LNCAP (cell line): ENCODE results near the gene GDF15.

Source experiments
- TF ChIP-seq, protein P1 (sequence below): fragments of 450-650 bp; IDR thresholded peaks from 2 replicates; pipeline ENCODE4 v1.5.1; 2017; ENCODE audit warnings: mild to moderate bottlenecking

Gene GDF15

DNA sequence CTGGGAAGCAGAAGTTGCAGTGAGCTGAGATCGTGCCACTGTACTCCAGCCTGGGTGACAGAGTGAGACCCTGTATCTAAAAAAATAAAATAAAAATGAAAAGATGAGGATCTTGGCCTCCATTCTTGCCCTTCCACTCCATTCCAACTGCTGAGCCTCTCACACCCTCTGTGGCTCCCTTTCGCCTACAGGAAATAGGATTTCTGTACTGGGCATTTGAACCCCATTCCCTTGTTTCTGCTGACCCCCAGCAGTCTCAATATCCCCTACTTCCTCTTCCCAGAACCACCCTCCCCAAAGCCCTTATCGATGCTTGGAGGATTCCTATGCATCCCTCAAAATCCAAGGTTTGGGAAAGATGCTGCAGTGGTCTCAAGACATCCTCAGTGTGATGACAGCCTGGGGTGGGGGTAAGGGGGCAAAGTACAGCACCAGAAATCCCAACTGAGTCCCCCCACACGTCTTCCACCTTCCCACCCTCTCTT, 12.5 kb upstream of the GDF15 start:
- TF ChIP-seq, protein P1, sequence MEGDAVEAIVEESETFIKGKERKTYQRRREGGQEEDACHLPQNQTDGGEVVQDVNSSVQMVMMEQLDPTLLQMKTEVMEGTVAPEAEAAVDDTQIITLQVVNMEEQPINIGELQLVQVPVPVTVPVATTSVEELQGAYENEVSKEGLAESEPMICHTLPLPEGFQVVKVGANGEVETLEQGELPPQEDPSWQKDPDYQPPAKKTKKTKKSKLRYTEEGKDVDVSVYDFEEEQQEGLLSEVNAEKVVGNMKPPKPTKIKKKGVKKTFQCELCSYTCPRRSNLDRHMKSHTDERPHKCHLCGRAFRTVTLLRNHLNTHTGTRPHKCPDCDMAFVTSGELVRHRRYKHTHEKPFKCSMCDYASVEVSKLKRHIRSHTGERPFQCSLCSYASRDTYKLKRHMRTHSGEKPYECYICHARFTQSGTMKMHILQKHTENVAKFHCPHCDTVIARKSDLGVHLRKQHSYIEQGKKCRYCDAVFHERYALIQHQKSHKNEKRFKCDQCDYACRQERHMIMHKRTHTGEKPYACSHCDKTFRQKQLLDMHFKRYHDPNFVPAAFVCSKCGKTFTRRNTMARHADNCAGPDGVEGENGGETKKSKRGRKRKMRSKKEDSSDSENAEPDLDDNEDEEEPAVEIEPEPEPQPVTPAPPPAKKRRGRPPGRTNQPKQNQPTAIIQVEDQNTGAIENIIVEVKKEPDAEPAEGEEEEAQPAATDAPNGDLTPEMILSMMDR, result no peak

DNA sequence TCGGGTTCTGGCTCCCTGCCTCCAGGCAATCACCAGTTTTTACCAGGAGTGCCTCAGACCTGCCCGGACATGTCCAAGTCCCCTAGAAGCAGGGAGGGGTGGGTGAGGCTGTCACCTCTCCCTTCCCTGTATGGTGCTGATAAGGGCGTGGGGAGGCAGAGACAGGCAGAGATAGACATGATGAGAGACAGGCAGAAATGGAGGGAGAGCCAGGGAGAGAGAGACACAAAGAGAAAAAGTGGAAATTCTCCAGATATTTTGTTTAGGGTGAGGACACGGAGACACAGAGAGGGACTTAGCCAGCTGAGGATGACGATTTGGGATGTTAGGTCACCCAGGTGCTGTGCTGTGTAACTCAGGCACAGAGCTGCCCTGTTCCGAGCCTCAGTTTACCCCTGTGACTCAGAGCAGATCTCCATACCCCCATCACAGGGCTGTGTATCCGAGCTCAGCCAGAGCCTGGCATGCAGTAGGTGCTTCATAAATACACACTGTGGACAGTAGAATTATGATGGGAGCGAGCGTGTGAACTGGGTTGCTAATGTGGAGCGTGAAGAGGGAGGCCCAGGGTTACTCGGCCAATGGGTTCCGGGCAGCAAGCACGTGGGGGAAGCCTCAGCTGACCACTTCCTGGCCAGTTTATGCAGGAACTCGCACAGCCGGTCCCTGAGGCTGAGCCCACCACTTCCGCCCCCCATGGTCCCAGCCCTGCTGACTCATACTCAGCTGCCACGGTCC, 11.9 kb upstream of the GDF15 start:
- TF ChIP-seq, protein P1, result no peak

DNA sequence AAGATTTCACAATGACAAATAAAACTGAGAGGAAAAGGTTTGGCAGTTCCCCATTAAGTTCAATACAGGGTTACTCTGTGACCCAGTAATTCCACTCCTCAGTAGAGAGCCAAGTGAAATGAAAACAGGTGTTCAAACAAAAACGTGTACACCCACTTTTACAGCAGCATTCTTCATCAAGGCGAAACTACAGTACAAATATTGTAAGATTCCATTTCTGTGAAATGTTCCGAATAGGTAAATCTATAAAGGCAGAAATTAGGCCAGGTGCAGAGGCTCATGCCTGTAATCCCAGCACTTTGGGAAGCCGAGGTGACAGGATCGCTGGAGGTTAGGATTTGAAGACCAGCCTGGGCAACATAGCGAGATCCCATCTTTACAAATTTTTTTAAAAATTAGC, 8.9 kb upstream of the GDF15 start:
- TF ChIP-seq, protein P1, result no peak

DNA sequence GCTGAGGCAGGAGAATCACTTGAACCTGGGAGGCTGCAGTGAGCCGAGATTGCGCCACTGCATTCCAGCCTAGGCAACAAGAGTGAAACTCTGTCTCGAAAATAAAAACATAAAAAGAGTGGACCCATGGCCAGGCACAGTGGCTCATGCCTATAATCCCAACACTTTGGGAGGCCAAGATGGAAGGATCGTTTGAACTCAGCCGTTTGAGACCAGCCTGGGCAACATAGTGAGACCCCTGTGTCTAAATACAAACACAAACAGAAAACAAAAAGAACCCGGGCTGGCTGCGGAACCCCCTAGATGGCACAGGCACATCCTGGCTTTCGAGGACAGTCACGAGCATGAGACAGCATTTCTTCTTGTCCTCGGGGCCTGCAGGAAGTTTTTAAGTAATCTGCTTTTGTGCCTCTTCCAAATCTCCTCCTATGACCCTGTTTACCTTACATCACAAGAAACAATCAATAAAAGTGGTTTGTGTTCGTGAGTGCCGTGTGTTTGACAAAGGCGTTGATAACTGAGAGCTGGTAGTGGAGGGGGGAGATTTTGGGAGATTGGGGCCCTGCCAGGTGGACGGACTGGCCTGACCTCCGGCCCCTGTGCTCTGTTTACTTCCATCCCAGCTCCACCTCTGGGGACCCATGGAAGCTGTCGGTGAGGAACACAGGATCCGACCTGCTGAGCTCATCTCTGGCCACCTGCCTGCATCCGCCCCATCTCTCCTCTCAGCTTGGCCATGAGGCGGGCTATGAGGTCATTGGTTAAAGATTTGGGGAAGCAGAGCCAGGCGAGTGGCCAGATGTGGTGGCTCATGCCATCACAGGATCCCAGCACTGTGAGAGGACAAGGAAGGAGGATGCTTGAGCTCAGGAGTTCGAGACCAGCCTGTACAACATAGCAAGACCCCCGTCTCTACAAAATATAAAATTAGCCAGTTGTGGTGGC, 5.9 kb upstream of the GDF15 start:
- TF ChIP-seq, protein P1, result no peak

DNA sequence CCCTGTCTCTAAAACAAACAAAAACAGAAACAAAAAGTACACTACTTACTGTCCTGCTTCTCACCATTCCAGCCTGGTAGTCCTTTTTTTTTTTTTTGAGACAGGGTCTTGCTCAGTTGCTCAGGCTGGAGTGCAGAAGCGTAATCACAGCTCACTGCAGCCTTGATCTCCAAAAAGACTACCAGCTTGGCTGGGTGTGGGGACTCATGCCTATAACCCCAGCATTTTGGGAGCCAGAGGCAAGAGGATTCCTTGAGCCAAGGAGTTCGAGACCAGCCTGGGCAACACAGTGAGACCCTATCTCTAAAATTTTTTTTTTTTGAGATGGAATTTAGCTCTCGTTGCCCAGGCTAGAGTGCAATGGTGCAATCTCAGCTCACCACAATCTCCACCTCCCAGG, 5.1 kb upstream of the GDF15 start:
- TF ChIP-seq, protein P1, result no peak

DNA sequence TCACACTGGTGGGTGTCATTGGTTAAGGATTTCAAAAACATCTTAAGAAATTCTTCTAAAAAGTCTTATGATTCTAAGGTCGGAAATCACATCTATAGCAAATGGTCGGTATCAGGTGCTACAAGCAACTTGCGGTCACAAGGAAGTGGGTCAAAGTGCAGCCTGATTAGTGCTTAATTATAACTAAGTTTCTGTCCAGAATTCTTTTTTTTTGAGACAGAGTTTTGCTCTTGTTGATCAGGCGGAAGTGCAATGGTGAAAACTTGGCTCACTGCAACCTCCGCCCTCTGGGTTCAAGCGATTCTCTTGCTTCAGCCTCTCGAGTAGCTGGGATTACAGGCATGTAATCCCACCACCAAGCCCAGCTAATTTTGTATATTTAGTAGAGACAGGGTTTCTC, 1.2 kb upstream of the GDF15 start:
- TF ChIP-seq, protein P1, result no peak

DNA sequence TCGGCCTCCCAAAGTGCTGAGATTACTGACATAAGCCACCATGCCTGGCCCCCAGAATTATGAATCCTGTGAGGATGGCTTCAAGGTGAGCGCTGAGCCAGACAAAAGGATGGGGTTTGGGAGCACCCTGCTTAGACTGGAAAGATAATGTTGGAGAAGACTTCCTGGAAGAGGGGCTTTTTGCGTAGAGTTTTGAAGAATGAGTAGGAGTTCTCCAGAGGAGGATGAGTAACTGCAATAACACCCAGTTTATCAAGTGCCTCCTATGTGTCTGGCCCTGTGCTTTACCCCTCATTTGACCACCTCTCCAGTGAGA, 641 bp upstream of the GDF15 start:
- TF ChIP-seq, protein P1, result no peak
